ENCODE results near the gene TCF19. TPM values are rescaled to one million over a fixed set of nuclear protein-coding genes. Genes with fewer than 3 reads are reported as not detected.
A peak's percentile ranks its signal among the peaks of the same experiment; 100 is the strongest.

The TCF19 gene
- total and polyA plus RNA-seq, 5 donors from 2014 or later = 8.3 to 13.3 (median 10.9) TPM

DNA sequence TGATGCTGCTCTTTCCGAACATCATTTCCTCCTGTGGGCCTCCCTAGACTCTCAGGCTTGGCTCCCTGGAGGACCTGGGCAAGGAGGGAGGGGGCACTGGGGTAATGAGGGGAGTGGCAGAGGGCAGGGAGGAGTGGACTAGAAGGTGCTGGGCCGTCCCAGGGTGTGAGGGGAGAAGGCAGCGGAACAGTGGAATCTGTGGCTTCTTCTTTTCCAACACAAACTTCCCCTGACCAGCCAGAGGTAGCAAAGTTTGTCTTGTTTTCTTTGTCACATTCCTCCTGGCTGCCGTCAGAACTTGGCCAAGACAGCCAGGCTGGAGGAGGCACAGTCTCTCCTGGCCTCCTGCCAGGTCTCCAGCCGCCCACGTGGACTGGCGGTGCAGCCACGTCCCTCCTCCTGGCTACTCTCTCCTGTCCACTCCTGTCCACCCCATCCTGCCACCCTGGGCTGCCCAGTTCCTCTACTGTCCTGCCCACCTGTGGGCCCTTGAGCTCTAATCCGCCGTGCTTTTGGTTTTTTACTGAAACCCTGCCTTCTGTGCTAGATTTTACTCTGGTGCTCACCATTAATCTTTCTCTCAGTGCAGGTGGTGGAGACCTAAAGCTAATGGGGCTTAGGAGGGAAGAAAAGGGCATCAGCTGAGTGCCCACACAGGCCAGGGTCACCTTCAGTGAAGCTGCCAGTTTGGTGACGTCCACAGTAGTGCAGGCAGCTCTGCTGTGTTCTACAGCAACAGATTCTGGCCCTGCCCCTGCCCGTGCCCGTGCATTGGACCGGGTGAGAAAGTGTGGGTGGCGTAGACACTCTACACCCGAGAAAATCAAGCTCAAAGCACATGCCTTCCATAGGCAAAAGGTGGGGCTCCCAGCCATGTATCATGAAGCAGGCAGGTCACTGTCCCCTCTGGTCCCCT, 35.3 kb upstream of the TCF19 start:
- H3K27ac ChIP-seq (ENCODE audit: insufficient read depth, low read length, poor library complexity, severe bottlenecking) = no peak overlapping the region
- ATAC-seq (ENCODE audit: low read depth in 2 of 2) = no peak
- H3K4me1 ChIP-seq (ENCODE audit: control insufficient read depth, insufficient read depth, low read length, poor library complexity, severe bottlenecking) = no peaks in the 10 kb centered on the region
- Mint-ChIP-seq H3K4me1 (peaks cover 0 to 6% (median 4%) of the 10 kb centered on the region in 4 donors), H3K36me3 (no peaks in the 10 kb centered on the region), H3K27me3 (peaks cover 9% of the 10 kb centered on the region), H3K27ac (no peak overlapping the region), H3K9me3 (peaks cover 0 to 1% (median 0%) of the 10 kb centered on the region in 7 donors), H3K4me3 (no peak overlapping the region)
- no peaks in the 10 kb centered on the region for H3K27me3 ChIP-seq (ENCODE audit: control insufficient read depth, insufficient read depth, low read length)
- DNase-seq = no peak
- no peaks in the 10 kb centered on the region for H3K36me3 ChIP-seq (ENCODE audit: control insufficient read depth, insufficient read depth, low read length)
- H3K4me3 ChIP-seq (ENCODE audit: low read depth, low read length) = no peak overlapping the region
- H3K9me3 ChIP-seq (ENCODE audit: control insufficient read depth in 2 of 2, low read length in 2 of 2) = no peaks in the 10 kb centered on the region

DNA sequence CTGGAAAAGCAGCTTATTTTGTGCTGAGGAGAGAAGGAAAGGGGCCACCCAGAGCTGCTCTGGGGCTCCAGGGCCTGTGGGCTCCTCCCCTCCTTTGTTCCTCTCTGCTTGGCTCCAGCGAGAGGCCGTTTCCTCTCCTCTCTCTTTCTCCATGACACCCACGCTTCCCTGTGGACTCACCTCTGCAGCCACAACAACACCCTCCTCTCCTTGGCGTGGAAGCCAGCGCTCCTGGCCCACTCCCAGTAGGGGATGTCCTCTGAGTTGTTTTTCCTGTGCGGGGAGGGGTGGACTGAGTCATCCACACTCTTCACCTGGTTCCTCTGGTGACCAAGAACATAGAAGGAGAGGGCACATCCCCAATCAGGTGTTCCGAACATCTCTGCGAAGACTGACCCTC, 33.2 kb upstream of the TCF19 start:
- Histone ChIP-seq H3K9me3 (ENCODE audit: control insufficient read depth in 2 of 2, low read length in 2 of 2) (no peaks in the 10 kb centered on the region), H3K27ac (ENCODE audit: insufficient read depth, low read length, poor library complexity, severe bottlenecking) (no peak overlapping the region), H3K4me1 (ENCODE audit: control insufficient read depth, insufficient read depth, low read length, poor library complexity, severe bottlenecking) (no peaks in the 10 kb centered on the region), H3K36me3 (ENCODE audit: control insufficient read depth, insufficient read depth, low read length) (no peaks in the 10 kb centered on the region), H3K4me3 (ENCODE audit: low read depth, low read length) (no peak overlapping the region), H3K27me3 (ENCODE audit: control insufficient read depth, insufficient read depth, low read length) (peaks cover 6% of the 10 kb centered on the region)
- Mint-ChIP-seq H3K27ac (no peak overlapping the region), H3K4me1 (peaks cover 0 to 14% (median 7%) of the 10 kb centered on the region in 4 donors), H3K4me3 (no peak overlapping the region), H3K27me3 (peaks cover 23% of the 10 kb centered on the region), H3K9me3 (peaks cover 0 to 1% (median 0%) of the 10 kb centered on the region in 7 donors), H3K36me3 (no peaks in the 10 kb centered on the region)
- no peak for DNase-seq
- no peak for ATAC-seq (ENCODE audit: low read depth in 2 of 2)

GRCh38 chr6:31125586-31126363, 32.6 kb upstream of the TCF19 start:
- no peaks in the 10 kb centered on the region for H3K9me3 ChIP-seq (ENCODE audit: control insufficient read depth in 2 of 2, low read length in 2 of 2)
- no peak overlapping the region for H3K27ac ChIP-seq (ENCODE audit: insufficient read depth, low read length, poor library complexity, severe bottlenecking)
- ATAC-seq (ENCODE audit: low read depth in 2 of 2) = no peak
- H3K27me3 Mint-ChIP-seq = peaks cover 23% of the 10 kb centered on the region
- DNase-seq = no peak
- H3K4me3 ChIP-seq (ENCODE audit: low read depth, low read length) = no peak overlapping the region
- H3K27ac Mint-ChIP-seq = peak overlapping the region in 1 of 3 donors; percentile 56
- no peaks in the 10 kb centered on the region for H3K4me1 ChIP-seq (ENCODE audit: control insufficient read depth, insufficient read depth, low read length, poor library complexity, severe bottlenecking)
- no peak overlapping the region for H3K4me3 Mint-ChIP-seq
- no peaks in the 10 kb centered on the region for H3K36me3 Mint-ChIP-seq
- peaks cover 0 to 14% (median 7%) of the 10 kb centered on the region in 4 donors for H3K4me1 Mint-ChIP-seq
- no peaks in the 10 kb centered on the region for H3K36me3 ChIP-seq (ENCODE audit: control insufficient read depth, insufficient read depth, low read length)
- peaks cover 0 to 1% (median 0%) of the 10 kb centered on the region in 7 donors for H3K9me3 Mint-ChIP-seq
- H3K27me3 ChIP-seq (ENCODE audit: control insufficient read depth, insufficient read depth, low read length) = peaks cover 6% of the 10 kb centered on the region

- H3K4me3 ChIP-seq (ENCODE audit: low read depth, low read length) = no peak overlapping the region
- Mint-ChIP-seq H3K4me1 (peaks cover 0 to 14% (median 7%) of the 10 kb centered on the region in 4 donors), H3K36me3 (no peaks in the 10 kb centered on the region), H3K9me3 (peaks cover 0 to 1% (median 0%) of the 10 kb centered on the region in 7 donors), H3K4me3 (peak overlapping the region in 1 of 4 donors; percentile 40), H3K27me3 (peaks cover 22% of the 10 kb centered on the region), H3K27ac (no peak overlapping the region)
- H3K9me3 ChIP-seq (ENCODE audit: control insufficient read depth in 2 of 2, low read length in 2 of 2) = no peaks in the 10 kb centered on the region
- DNase-seq = no peak
- ATAC-seq (ENCODE audit: low read depth in 2 of 2) = no peak
- no peak overlapping the region for H3K27ac ChIP-seq (ENCODE audit: insufficient read depth, low read length, poor library complexity, severe bottlenecking)
- peaks cover 6% of the 10 kb centered on the region for H3K27me3 ChIP-seq (ENCODE audit: control insufficient read depth, insufficient read depth, low read length)
- H3K36me3 ChIP-seq (ENCODE audit: control insufficient read depth, insufficient read depth, low read length) = no peaks in the 10 kb centered on the region
- H3K4me1 ChIP-seq (ENCODE audit: control insufficient read depth, insufficient read depth, low read length, poor library complexity, severe bottlenecking) = no peaks in the 10 kb centered on the region
Measured at GRCh38 chr6:31126396-31127175, 31.8 kb upstream of the TCF19 start.

DNA sequence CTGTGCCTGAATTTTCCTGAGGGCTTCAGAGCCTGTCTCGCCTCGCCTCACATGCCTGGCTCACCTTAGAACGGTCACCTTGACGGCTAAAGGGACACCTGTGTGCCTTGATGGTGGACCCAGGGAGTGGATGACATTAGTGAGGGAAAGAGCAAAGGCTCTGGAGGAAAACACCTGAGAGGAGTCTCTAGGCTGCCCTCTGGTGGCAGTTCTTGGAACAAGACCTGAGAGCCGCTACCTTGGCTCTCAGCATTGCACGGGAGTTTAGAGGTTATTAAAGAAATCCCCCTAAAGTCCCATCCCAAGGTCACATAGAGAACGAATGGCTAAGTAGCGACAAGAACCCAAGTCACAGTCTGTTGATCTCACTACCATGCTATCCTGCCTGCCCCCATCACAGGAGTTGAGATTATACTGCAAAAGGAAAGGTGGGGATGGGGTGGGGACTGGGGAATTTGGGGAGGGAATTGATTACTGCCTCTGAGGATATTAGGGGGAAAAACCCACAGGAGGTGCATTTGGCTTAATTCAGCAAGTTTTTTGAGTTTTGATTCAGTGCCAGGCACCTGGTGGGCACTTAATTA, 30.2 kb upstream of the TCF19 start:
- Histone ChIP-seq H3K4me3 (ENCODE audit: low read depth, low read length) (no peak overlapping the region), H3K9me3 (ENCODE audit: control insufficient read depth in 2 of 2, low read length in 2 of 2) (no peaks in the 10 kb centered on the region), H3K27me3 (ENCODE audit: control insufficient read depth, insufficient read depth, low read length) (peaks cover 6% of the 10 kb centered on the region), H3K36me3 (ENCODE audit: control insufficient read depth, insufficient read depth, low read length) (no peaks in the 10 kb centered on the region), H3K27ac (ENCODE audit: insufficient read depth, low read length, poor library complexity, severe bottlenecking) (no peak overlapping the region), H3K4me1 (ENCODE audit: control insufficient read depth, insufficient read depth, low read length, poor library complexity, severe bottlenecking) (no peaks in the 10 kb centered on the region)
- Mint-ChIP-seq H3K27ac (peak overlapping the region in 1 of 3 donors; percentile 63), H3K4me1 (peaks cover 0 to 14% (median 7%) of the 10 kb centered on the region in 4 donors), H3K9me3 (no peaks in the 10 kb centered on the region), H3K36me3 (no peaks in the 10 kb centered on the region), H3K4me3 (no peak overlapping the region), H3K27me3 (peaks cover 18% of the 10 kb centered on the region)
- ATAC-seq (ENCODE audit: low read depth in 2 of 2) (peak; percentile 66 to 72), DNase-seq (peak; percentile 49 to 67 (median 65))

GRCh38 chr6:31129130-31129529, 29.3 kb upstream of the TCF19 start:
- Mint-ChIP-seq H3K9me3 (no peaks in the 10 kb centered on the region), H3K27ac (no peak overlapping the region), H3K27me3 (peaks cover 18% of the 10 kb centered on the region), H3K4me3 (no peak overlapping the region), H3K36me3 (no peaks in the 10 kb centered on the region), H3K4me1 (peaks cover 0 to 14% (median 7%) of the 10 kb centered on the region in 4 donors)
- Histone ChIP-seq H3K27ac (ENCODE audit: insufficient read depth, low read length, poor library complexity, severe bottlenecking) (no peak overlapping the region), H3K27me3 (ENCODE audit: control insufficient read depth, insufficient read depth, low read length) (peaks cover 6% of the 10 kb centered on the region), H3K9me3 (ENCODE audit: control insufficient read depth in 2 of 2, low read length in 2 of 2) (no peaks in the 10 kb centered on the region), H3K36me3 (ENCODE audit: control insufficient read depth, insufficient read depth, low read length) (no peaks in the 10 kb centered on the region), H3K4me3 (ENCODE audit: low read depth, low read length) (no peak overlapping the region), H3K4me1 (ENCODE audit: control insufficient read depth, insufficient read depth, low read length, poor library complexity, severe bottlenecking) (no peaks in the 10 kb centered on the region)
- no peak for ATAC-seq (ENCODE audit: low read depth in 2 of 2)
- DNase-seq = no peak

DNA sequence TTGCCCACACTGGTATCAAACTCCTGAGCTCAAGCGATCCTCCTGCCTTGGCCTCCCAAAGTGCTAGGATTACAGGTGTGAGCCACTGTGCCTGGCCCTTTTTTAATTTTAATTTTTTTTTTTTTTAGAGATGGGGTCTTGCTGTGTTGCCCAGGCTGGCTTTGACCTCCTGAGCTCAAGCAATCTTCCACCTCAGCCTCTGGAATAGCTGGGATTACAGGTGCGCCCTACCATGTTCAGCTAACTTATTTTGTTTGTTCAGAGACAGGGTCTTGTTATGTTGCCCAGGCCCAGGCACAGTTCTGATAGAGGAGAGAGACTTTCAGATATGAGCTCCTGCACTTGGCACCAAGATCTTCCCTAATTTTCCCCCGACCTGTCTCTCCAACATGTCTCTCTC, 27.6 kb upstream of the TCF19 start:
- no peak overlapping the region for H3K4me3 Mint-ChIP-seq
- H3K27me3 Mint-ChIP-seq = peaks cover 18% of the 10 kb centered on the region
- no peaks in the 10 kb centered on the region for H3K9me3 Mint-ChIP-seq
- Histone ChIP-seq H3K27me3 (ENCODE audit: control insufficient read depth, insufficient read depth, low read length) (peaks cover 6% of the 10 kb centered on the region), H3K4me3 (ENCODE audit: low read depth, low read length) (no peak overlapping the region), H3K4me1 (ENCODE audit: control insufficient read depth, insufficient read depth, low read length, poor library complexity, severe bottlenecking) (no peaks in the 10 kb centered on the region), H3K9me3 (ENCODE audit: control insufficient read depth in 2 of 2, low read length in 2 of 2) (no peaks in the 10 kb centered on the region), H3K27ac (ENCODE audit: insufficient read depth, low read length, poor library complexity, severe bottlenecking) (no peak overlapping the region), H3K36me3 (ENCODE audit: control insufficient read depth, insufficient read depth, low read length) (no peaks in the 10 kb centered on the region)
- ATAC-seq (ENCODE audit: low read depth in 2 of 2) (no peak), DNase-seq (no peak)
- H3K4me1 Mint-ChIP-seq = peaks cover 0 to 12% (median 7%) of the 10 kb centered on the region in 4 donors
- H3K27ac Mint-ChIP-seq = no peak overlapping the region
- H3K36me3 Mint-ChIP-seq = no peaks in the 10 kb centered on the region

Measured in CD4-positive, CD25-positive, alpha-beta regulatory T cell (primary cell).